HG03097 (cell line): ENCODE results near the gene ADRM1.

Experiments
- ATAC-seq: cut with Tn5 transposase; IDR thresholded peaks from one replicate; pipeline ENCODE4 v1.9.1; 2021; ENCODE audit not compliant: unreplicated experiment, low FRiP score

Gene ADRM1

DNA sequence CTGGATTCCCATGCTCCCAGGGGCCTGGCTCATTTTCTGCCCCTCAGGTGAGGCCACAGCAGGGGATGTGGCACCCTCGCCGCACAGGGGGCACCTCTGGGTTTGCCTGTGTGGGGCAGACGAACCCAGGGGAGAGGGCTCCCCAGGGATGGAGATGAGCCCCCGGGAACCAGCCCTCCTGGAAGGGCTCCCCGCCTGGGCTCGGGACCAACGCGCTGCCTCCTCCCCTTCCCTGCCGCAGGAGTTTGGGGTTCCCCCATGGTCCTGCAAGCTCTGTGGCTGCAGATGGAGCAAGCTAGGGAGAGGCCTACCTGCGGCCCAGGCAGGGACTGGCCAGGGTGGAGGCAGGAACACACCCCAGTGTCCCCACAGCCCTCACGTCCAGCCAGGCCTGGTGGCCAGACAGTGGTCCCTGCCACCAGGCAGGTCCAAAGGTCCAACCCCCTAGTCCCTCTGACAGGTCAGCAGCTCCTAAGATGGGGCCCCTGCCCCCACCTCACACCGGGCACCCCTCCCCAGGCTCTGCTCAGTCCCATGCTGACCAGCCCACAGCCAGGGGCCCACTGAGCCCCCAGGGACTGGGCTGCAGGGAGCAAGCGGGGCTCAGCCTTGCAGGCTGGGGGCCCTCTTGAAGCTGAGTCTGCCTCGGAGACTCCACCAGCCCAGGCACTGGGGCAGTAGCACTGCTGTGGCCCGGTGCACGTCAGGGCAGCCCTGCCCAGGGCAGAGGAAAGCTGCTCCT, 50.7 kb downstream of the ADRM1 start:
- no peak for ATAC-seq

DNA sequence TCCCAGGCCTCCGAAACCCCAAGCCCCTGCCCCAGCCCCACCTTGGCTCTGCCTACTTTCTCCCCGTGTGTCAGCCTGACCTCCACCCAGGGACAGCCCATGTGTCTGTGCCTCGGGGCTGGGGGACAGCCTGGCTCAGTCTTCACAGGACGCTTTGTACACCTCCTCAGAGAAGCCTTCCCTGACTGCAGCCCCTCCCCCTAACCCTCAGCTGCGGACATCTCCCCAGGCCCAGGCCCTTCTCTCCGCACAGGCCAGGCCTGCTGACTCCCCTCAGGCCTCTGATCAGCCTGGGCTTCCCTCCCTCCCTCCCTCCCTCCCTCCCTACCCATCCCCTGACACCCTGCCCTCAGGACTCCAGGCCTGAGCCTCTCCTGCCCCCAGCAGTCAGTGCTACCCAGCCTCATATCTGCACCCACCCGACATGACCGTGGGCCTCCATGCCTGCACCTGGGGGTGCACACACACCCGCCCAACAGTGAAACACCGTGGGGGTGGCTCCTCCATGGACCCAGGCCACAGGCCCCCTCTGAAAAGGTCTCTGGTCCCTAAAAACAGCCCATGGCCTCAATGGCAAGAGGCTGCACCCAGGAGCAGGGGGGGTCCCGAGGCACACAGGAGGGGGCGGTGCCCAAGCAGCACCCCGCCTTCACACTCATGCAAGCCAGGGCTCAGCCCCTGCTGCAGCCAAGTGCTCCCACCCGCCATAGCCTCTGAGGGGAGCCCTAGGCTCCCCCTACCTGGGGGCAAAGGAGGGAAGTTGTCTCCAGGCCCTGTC, 51.4 kb downstream of the ADRM1 start:
- ATAC-seq = no peak

DNA sequence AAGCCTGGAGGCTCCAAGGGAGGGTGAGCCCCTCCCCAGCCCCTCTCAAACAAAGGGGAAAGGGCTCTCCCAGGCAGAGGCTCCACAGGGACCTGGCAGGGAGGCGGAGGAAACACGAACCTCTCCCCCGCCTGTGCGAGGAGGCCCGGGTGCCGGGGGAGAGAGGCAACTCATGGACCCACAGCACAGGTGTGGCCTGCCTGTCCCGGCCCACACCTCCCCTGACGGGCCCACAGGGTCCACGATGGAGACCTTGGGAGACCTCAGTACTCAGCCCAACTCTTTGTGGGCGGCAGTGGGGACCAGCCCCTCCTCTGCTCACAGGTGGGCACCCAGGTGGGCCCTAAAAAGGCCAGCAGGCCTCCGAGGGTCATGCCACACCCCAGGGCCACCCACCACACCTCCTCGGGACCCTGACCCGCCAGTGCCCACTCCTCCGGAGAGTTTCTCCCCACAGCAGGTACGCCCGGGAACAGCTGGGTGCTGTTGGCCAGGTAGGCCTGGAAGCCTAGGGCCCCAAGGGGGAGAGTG, 52.1 kb downstream of the ADRM1 start:
- ATAC-seq = no peak

DNA sequence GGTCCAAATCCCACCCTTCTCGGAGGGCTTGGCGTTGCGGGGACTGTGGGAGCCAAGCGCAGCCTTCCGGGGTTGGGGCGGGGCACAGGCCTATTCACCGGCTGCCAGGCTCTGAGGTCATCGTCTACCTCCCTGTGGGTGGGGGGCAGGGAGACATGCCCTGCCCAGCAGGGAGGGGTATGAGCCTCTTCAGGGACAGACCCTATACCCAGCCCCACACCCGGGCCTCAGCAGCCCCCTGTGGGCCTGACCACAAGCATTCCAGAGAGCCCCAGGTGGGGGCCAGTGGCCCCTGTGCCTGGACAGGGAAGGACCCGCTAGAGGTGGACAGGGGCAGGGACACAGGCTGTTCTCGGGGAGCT, 52.7 kb downstream of the ADRM1 start:
- no peak for ATAC-seq

DNA sequence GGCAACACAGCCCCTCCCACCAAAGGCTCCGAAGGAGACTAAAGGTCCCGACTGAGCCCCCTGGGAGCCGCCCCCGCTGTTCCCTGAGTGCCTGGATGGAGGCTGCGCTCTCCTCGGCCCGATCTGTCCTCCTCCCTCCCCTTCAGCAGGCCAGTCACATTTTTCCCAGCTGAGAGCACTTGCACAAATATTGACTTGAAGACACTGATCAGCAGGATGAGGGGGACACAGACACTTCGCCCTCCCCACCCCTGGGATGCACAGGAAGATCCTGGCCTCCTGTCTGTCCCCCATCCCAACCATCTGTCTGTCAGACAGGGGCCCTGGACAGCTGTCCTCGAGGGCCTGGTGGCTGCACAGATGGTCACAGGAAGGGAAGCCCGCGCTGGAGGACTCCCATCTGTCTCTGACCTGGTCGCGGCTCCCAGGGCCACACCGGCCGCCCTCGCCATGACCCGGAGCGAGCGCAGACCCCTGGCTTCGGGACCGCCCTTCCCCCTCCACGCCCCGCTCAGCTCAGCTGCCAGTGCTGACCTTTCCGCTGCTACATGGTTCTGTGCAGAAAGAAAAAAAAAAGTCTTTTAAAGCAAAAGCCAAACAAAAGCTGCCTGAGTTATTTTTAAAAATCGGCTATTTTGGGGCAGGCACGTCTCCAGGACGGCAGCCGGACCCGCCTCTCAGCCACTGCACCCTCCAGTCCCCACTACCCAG, 53.2 kb downstream of the ADRM1 start:
- ATAC-seq = no peak

DNA sequence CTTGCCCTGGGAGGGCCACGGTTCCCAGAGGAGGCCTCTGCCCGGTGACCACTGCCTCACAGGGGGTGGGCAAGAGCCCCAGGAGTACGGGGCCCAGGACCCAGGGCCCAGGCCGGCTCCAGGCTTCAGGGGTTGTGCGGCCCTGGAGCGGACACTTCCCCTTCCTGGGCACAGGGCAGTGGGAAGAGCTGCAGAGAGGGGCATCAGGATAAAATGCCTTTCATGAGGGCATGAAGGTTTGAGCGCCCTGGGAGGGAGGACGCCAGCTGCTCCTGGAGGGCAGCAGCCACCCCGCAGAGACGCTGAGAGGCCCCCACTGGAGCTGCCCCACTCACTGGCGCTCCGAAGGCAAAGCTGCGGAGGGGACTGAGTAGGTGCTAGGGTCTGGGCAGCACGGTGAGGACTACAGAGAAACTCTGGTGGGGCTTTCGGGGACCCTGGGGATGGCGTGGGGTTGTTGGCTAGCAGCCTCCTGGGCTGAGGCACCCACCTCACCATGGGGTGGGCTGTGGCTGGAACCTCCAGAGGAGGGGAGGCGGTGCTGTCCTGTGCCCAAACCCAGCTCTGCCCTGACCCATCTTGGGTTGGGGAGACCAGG, 53.9 kb downstream of the ADRM1 start:
- no peak for ATAC-seq

DNA sequence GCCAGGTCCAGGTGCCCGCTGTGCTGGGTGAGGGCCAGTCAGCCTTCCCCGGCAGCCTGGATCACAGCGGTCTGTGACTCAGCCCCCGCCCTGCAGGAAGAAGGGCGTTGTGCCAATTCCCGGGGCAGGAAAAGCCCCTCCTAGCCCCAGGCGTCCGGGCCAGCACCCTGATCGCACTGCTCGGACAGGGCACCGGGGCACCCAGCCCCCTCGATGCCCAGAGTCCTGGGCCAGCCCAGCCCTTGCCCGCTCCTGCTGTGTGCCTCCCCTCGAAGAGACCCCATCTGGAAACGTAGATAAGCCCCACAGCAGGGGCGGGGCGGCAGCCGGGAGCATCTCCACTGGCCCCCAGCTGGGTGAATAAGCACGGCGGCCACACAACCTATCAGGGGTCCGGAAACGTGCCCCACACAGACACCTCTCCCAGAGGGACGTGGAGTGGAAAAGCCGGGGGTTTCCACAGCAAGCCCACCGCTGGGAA, 54.4 kb downstream of the ADRM1 start:
- ATAC-seq = no peak

DNA sequence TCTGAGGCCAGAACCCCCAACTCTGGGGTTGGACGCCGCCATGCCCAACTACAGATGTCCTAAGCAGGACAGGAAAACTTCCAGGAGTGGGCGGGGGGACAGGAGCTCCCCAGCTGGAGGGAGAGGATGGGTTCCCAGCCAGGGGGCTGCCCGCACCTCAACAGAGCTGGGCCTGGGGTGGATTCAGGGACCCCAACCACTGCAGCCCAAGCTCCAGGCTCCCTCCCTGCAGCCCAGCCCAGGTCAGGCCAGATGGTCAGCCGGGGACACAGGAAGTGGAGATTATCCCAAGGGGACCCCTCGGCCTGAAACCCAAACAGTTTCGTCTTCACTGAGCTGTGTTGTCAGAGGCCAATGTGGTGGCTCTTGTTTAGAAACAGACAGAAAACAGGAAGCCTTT, 54.9 kb downstream of the ADRM1 start:
- ATAC-seq = no peak
